Neural cell (in vitro differentiated cells): ENCODE results near the gene CDC42EP5. TPM values are rescaled to one million over a fixed set of nuclear protein-coding genes. Genes with fewer than 3 reads are reported as not detected.

Experiments
- H2AFZ ChIP-seq: fragments of 200-600, 300-800 bp; sonication (generic), shearing (Covaris generic); 2 replicates; pipeline ENCODE4 v1.6.0; 2014; ENCODE audit warnings: low read depth, mild to moderate bottlenecking, antibody characterized with exemption, low read length, moderate library complexity
- H3F3A ChIP-seq: fragments of 200-600 bp; shearing (Covaris generic); 2 replicates; pipeline ENCODE4 v1.6.1; 2016; ENCODE audit warnings: mild to moderate bottlenecking, moderate library complexity, mixed read lengths, antibody characterized with exemption, low read length; ENCODE audit not compliant: insufficient read depth, poor library complexity, severe bottlenecking
- H3K27ac ChIP-seq: fragments of 200-600, 300-800 bp; sonication (generic), shearing (Covaris generic); 2 replicates; pipeline ENCODE4 v1.5.1; 2014; ENCODE audit warnings: mild to moderate bottlenecking, low read length, moderate library complexity
- H3K27me3 ChIP-seq: fragments of 300-800, 200-600 bp; sonication (generic), shearing (Covaris generic); 2 replicates; pipeline ENCODE4 v1.6.0; 2014; ENCODE audit warnings: mild to moderate bottlenecking, low read depth, low read length, moderate library complexity; ENCODE audit not compliant: insufficient read depth
- H3K36me3 ChIP-seq: fragments of 300-800, 200-600 bp; sonication (generic), shearing (Covaris generic); 2 replicates; pipeline ENCODE4 v1.5.1; 2014; ENCODE audit warnings: mild to moderate bottlenecking, antibody characterized with exemption, low read length, moderate library complexity; ENCODE audit not compliant: insufficient read depth
- H3K4me2 ChIP-seq: fragments of 300-800, 200-600 bp; sonication (generic), shearing (Covaris generic); 2 replicates; pipeline ENCODE4 v1.6.0; 2014; ENCODE audit warnings: mild to moderate bottlenecking, low read length
- H3K4me3 ChIP-seq: fragments of 300-800, 200-600 bp; sonication (generic), shearing (Covaris generic); 2 replicates; pipeline ENCODE4 v1.5.1; 2014; ENCODE audit warnings: mild to moderate bottlenecking, low read length, moderate library complexity
- H3K79me2 ChIP-seq: fragments of 200-600 bp; shearing (Covaris generic); replicated peaks from 2 replicates; pipeline ENCODE4 v1.6.0; 2014; ENCODE audit warnings: mild to moderate bottlenecking, low read length, moderate library complexity; ENCODE audit not compliant: insufficient read depth
- H3K9ac ChIP-seq: fragments of 300-800, 200-600 bp; sonication (generic), shearing (Covaris generic); 2 replicates; pipeline ENCODE4 v1.6.1; 2016; ENCODE audit warnings: mild to moderate bottlenecking, low read length, mixed read lengths
- H3K9me2 ChIP-seq: fragments of 200-600 bp; shearing (Covaris generic); 2 replicates; pipeline ENCODE4 v1.6.1; 2016; ENCODE audit warnings: mild to moderate bottlenecking, low read length, mixed read lengths; ENCODE audit not compliant: insufficient read depth
- H3K9me3 ChIP-seq: fragments of 200-600, 300-800 bp; sonication (generic), shearing (Covaris generic); 2 replicates; pipeline ENCODE4 v1.6.1; 2016; ENCODE audit warnings: mild to moderate bottlenecking, mixed run types, low read length, moderate library complexity, mixed read lengths
- H4K20me1 ChIP-seq: fragments of 200-600 bp; shearing (Covaris generic); 2 replicates; pipeline ENCODE4 v1.6.1; 2016; ENCODE audit warnings: mild to moderate bottlenecking, mixed run types; ENCODE audit not compliant: insufficient read depth
- CTCF ChIP-seq: fragments of 450-650 bp; IDR thresholded peaks from 2 replicates; pipeline ENCODE4 v1.5.1; 2014; ENCODE audit warnings: antibody characterized with exemption, mild to moderate bottlenecking, moderate library complexity; ENCODE audit not compliant: poor library complexity, severe bottlenecking
- EZH2 ChIP-seq: fragments of 200-600, 300-800 bp; shearing (Covaris generic), sonication (generic); IDR thresholded peaks from 2 replicates; pipeline ENCODE4 v1.6.1; 2014; ENCODE audit warnings: antibody characterized with exemption, low read length, borderline replicate concordance, mild to moderate bottlenecking; ENCODE audit not compliant: insufficient read depth, poor library complexity, severe bottlenecking
- MXI1 ChIP-seq: fragments of 450-650 bp; conservative IDR thresholded peaks from 2 replicates; pipeline ENCODE4 v1.6.1; 2014; ENCODE audit warnings: antibody characterized with exemption, mild to moderate bottlenecking; ENCODE audit not compliant: poor library complexity, severe bottlenecking
- POLR2AphosphoS5 ChIP-seq: IDR thresholded peaks from 2 replicates; pipeline ENCODE4 v1.6.1; 2012
- RAD21 ChIP-seq: fragments of 450-650 bp; conservative IDR thresholded peaks from 2 replicates; pipeline ENCODE4 v1.6.1; 2014; ENCODE audit warnings: antibody characterized with exemption, mild to moderate bottlenecking, moderate library complexity
- REST ChIP-seq: IDR thresholded peaks from 2 replicates; pipeline ENCODE4 v1.6.1; 2012; ENCODE audit warnings: borderline replicate concordance
- SMC3 ChIP-seq: fragments of 450-650 bp; conservative IDR thresholded peaks from 2 replicates; pipeline ENCODE4 v1.6.1; 2014; ENCODE audit warnings: antibody characterized with exemption, mild to moderate bottlenecking, moderate library complexity; ENCODE audit not compliant: poor library complexity
- TAF1 ChIP-seq: IDR thresholded peaks from 2 replicates; pipeline ENCODE4 v1.6.1; 2012; ENCODE audit warnings: low read depth
- polyA plus RNA-seq: library from polyadenylated mRNA; depleted of rRNA; stranded (reverse); fragments of >200 nt; gene quantifications from 2 replicates; pipeline ENCODE4 v1.2.3, GENCODE V29; 2014

Gene CDC42EP5
- polyA plus RNA-seq, 1 donor from 2014 or later: not detected

GRCh38 chr19:54431255-54431838 is 41.7 kb downstream of the CDC42EP5 start:
- Histone ChIP-seq H3K36me3 (no peaks in the 10 kb centered on the region), H3K27me3 (no peaks in the 10 kb centered on the region), H3K27ac (no peak overlapping the region), H3K4me3 (no peak overlapping the region), H3K9me3 (no peaks in the 10 kb centered on the region), H2AFZ (no peak overlapping the region), H3F3A (no peaks in the 10 kb centered on the region), H4K20me1 (no peaks in the 10 kb centered on the region), H3K9me2 (no peaks in the 10 kb centered on the region), H3K4me2 (no peak overlapping the region), H3K79me2 (no peaks in the 10 kb centered on the region), H3K9ac (no peak overlapping the region)
- TF ChIP-seq SMC3 (no peak), TAF1 (no peak), EZH2 (no peak), CTCF (no peak), MXI1 (no peak), REST (no peak), RAD21 (no peak)

- no peaks in the 10 kb centered on the region for H3K9me3 ChIP-seq
- no peaks in the 10 kb centered on the region for H3K9me2 ChIP-seq
- no peaks in the 10 kb centered on the region for H3K36me3 ChIP-seq
- no peak overlapping the region for H3K27ac ChIP-seq
- H2AFZ ChIP-seq: no peak overlapping the region
- H3K27me3 ChIP-seq: no peaks in the 10 kb centered on the region
- no peak overlapping the region for H3K9ac ChIP-seq
- H3K79me2 ChIP-seq: no peaks in the 10 kb centered on the region
- no peaks in the 10 kb centered on the region for H4K20me1 ChIP-seq
- H3K4me3 ChIP-seq: no peak overlapping the region
- no peak overlapping the region for H3K4me2 ChIP-seq
- TF ChIP-seq MXI1 (no peak), SMC3 (no peak), POLR2AphosphoS5 (no peak), REST (no peak)
- no peaks in the 10 kb centered on the region for H3F3A ChIP-seq
Measured at GRCh38 chr19:54430306-54431254, 42.5 kb downstream of the CDC42EP5 start.
